ENCODE measurements around the gene REXO2.

Gene REXO2

DNA sequence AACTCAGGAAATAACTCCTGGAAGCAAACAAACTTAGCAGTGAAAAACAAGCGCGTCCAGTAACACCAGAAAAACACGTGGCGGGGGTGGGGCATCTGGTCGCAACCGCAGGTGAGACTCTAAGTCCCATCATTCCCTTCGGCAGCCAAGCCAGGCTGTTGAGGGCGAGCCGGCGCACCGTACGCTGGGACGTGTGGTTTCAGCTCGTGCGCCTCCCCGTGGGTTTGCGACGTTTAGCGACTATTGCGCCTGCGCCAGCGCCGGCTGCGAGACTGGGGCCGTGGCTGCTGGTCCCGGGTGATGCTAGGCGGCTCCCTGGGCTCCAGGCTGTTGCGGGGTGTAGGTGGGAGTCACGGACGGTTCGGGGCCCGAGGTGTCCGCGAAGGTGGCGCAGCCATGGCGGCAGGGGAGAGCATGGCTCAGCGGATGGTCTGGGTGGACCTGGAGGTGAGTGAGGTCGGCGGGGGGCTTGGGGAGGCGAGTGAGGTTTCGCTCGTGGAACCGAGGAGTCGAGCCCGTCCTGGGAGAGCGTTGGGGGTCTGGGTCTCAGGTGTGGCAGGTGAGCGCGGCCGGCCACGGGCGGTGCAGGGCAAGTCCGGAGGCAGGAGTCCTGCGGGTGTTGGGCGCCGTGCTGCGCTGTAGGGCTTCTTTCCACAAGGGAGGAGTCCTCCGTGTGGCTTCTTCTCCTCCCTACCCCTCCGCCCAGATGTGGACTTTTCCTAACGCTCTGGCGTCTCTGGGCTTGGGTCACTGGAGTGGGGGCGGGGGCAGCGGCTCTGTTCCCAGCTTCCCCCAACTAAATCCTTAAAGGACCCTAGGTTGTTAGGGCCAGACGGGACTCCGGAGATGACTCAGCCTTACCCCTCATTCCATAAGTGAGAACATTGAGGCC lies at the start of gene REXO2:
Gene REXO2 (plus strand): TSS at position 239 of the 892 bp plus-strand sequence. CDS start 62 bp downstream, at position 301.
- peak; percentile 94 for DNase-seq

DNA sequence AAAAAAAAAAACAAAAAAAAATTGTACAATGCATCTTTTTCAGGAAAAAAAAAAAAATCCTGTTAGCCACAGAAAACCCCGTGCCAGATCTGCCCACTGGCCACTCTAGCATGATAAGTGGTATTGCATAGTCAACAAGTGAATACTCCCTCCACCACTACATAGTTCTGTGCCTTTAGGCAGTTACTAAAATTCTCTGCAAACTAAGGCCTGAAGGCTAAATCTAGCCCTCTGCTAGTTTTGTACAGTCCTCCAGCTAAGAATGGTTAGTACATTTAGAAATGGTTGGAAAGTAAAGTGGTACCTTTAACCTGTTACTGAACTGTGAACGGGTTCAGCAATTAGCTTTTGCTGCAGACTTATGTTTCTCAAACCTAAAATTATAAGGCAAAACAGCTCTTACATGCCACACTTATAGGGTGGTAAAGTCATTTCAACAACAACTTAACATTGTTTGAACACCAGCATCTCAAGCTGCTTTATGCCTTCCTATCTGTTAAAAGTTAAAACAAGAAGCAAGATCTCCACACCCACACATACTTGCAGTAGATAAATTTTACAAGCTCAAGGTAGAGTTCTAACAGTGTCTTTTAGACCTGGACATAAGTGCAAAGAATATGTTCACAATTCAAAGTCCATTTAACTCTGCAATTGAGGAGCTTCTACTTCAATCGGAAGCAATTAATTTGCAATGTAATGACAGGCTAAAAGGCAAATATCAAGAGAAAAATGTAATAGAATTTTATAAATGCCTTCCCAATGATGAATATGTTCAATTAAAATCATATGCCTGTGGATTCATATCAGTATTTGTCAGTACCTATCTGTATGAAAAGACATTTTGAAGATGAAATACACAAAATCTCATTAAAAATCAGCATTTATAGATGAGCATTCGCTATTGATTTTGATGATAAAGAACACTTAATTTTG lies 46.3 kb upstream of the REXO2 start:
- DNase-seq = no peak

DNA sequence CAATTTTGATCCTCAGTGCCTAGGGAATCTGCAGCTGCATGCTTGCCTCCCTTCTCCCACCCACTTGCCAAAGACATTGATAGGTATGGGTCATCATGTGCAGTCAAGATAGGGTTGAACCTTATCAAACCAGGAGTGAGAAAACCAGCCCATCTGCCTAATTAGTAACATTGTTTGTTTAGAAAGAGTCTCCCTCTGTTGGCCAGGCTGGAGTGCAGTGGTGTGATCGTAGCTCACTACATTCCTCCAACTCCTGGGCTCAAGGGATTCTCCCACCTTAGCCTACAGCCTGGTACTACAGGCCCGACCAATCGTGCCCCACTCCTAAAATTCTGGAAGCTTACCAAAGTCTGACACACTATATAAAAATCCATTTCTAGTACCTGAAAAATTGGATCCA lies 43.5 kb upstream of the REXO2 start:
- no peak for DNase-seq

DNA sequence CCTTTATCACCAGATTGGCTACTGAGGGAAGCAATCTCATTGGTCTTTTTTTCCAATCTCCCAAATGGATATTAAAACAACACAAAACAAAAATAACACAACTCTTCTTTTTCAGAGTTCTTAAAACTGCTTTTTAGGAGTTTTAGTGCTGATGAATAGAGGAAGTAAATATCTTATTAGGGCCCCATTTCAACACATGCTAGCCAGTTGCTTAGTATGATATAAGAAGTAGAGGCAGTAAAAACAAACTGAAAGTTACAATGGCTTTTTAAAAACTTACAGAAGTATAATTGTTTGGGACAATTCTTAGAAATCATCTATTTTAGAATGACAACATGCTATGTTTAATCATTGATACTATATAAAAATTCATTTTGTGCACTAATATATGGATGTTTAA lies 42.4 kb upstream of the REXO2 start:
- no peak for DNase-seq

DNA sequence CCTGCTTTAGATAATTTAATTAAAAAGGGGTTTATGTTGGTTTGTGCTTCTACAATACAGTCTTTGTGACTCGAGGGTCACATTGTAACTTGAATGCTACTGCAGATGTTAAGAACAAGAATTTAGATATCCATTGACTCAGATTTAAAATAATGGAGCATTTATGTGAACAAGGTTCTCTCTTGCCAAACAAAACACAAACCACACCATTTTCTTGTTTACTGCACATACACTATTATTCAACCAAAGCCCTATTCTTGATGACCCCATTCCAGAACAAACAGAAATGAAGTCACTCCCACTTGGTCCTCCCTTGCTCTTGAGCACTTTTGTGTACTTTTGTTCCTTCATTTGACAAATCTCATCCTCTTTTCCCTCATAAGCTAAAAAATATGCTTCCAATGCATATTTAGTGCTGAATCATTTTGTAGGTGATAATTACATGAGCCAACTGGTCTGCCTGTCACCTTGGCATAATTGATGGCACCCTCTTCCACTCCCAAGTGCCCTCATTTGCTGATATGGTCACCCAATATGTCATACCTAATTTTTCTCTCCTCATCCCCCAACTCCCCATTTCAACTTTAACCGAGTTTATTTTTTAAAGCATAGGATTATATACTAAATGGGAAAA lies 41.8 kb upstream of the REXO2 start:
- no peak for DNase-seq

DNA sequence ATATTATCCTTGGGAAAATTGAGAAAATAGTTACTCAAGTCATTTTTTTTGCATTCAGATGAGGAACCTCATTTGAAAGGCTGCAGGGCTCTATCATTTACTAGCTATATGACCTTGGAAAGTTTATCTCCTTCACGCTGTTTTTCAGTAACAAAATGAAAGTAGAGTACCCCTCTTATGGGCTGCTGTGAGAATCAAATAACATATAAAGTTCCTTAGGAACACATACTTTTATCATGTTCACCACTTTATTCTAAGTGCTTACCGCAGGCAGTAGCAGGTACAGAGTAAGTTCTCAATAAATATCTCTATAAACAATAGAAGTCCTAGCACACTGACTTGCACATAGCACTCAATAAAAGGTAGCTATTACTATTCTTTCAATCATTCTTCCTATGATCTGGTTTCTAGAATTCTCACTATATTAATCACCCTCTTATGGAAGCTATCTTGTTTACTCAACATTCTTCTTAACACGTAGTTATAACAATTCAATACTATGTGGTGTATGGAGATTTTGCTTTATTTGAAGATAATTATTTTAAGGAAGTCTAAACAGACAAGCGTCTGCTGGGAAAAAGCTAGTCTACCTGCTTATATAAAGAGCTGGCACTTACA lies 40.9 kb upstream of the REXO2 start:
- DNase-seq = no peak

DNA sequence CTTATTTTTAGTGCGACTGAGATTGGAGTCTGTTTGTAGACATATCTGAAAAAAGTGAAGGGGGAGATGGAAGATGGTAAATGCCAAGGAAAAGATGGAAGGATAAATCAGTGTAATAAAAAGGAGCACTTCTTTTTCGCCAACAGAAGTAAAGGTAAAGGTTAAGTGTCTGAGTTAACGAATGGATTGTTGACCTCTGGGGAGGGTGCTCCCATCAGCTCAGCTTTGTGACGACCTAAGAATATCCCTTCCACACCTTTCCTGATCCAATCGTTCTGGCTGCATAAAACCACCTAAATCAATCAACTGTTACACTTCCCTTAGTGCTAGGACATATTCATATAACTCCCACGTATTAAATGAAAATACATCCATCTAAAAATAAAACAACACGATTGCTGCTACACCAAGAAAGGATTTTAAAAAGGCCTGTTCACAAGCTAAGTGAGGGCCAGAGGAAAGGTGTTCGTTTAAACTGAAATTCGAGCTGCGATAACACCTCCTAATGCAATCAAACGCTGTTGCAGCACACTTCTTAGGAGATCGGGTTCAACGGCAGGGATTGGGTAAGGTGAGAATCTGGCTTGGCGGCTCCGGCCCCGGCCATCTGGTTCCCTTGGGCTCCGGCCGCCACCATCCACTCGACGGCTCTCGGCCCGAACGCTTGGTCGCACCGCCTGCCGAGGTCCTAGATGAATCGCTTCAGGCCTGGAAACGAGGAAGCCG lies 39.6 kb upstream of the REXO2 start:
- DNase-seq = no peak

DNA sequence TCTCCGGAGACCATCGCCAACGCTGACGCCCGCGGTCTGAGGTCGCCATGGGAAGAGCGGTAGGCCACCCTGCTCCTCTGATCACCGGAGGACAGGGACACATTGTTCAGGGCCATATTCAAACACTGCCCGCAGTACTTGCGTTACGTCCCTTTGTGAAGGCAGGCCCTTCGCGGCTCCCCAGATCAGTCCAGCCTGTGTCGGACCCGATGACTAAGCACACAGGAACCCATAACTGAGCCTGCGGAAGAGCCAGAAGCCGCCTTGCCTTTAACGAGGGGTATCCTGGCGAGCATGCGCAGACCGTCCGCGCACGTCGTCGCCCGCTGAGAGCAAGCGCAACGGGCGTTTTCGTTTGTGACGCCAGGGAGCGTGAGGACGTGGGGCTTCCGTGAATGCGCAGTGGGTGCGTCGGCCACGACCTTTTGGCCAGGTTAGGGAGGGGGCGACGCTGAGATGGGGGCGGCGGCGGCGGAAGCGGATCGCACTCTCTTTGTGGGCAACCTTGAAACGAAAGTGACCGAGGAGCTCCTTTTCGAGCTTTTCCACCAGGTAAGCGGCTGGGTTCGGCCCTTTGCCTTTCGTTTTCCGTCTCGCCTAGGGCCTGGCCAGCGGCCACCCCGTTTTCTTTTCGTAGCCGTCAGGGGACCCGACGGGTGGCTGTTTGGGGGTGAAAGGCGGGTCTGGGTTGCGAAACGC lies 38.9 kb upstream of the REXO2 start, which contains the start of the genes C11orf71 and RBM7:
Gene C11orf71 (minus strand): TSS at position 296 of the 699 bp plus-strand sequence. CDS start 180 bp downstream, at position 116.
Gene RBM7 (plus strand): TSS at position 451 of the 699 bp plus-strand sequence. CDS start 6 bp downstream, at position 457.
- peak; percentile 98 for DNase-seq

DNA sequence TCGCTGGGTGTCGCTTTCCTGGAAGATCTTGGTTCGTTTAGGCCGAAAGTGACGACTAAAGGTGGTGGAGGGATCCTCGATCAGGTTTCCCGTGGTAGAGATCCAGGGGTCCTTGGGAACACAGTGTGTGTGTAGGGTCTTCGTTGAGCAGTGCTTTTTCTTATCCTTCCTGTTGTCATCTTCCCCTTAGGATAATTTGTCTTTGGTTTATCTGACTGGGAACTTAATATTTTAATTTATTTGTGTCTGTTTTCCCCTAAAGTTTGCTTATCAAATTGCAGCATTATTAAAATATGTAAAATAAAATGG lies 38.4 kb upstream of the REXO2 start:
- DNase-seq = no peak

DNA sequence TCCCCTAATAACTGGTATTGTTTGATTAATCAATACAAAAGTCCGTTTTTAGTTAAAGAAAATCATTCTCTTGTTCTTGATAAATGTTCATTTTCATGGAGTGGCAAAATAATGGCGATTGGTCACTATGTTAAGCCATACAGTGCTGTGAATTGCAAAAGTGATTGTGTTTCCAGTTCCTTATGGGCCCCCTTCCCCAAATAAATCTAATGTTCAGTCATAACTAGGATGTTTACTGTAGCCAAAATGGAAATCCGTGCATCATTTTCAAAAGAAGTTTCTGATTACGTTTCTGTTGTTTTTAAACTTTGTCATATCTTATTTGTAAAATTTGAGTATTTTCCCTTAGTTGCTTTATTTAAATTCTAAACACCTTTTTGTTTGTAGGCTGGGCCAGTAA lies 38.0 kb upstream of the REXO2 start:
- DNase-seq = no peak

DNA sequence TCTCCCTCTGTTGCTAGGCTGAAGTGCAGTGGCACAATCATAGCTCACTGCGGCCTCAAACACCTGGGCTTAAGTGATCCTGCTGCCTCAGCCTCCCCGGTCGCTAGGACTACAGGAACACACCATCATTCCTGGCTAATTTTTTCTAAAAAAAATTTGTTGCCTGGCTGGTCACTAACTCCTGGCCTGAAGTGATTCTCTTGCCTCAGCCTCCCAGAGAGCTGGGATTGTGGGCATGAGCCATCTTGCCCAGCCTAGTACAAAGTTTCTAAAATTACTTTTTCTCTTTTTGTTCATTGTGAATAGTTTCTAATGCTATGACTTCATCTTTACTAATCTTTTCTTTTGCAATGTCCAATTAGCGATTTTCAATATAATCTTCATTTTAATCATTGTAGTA lies 26.3 kb upstream of the REXO2 start:
- no peak for DNase-seq

DNA sequence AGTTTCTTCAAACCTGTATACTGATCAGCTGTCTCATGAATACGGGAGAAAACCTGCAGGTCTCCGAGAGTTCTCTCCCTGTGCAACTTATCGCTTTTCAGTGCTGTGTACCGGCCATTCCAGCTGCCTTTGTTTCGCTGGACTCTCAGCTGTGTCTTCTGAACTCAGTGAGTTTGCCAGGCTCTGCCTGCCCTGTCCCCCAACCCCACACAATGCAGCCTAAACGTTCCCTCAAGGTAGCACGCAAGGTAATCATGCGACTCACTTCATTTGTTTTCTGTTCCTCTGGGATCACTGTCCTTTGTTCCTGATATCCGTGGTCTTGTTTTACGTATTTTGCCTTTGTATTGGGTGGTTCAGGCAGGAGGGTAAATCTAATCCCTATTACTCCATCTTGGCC lies 25.3 kb upstream of the REXO2 start:
- DNase-seq = no peak

DNA sequence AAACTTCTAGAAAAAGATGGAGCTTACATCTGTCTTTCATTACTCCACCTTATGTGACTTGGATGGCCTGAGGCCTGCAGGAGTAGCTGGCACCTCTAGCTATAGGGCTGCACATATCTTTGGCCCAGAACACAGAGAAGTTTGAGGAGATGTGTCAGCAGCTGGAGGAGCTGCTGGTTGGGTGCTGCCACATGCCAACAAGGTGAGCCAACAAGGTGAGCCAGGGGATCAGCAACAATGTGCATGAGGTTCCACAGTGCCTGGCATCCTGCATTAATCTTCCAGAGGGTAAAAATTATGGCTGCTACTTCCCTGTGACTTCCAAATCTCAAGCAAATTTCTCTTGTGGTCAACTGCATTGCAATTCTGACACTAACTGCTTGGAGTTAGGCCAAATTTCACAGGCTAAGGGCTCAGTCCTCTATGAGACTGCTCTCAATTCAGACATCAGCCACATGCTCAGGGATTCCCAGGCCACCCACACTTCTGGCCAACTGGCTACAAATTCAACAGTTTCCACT lies 22.8 kb upstream of the REXO2 start:
- DNase-seq = no peak

DNA sequence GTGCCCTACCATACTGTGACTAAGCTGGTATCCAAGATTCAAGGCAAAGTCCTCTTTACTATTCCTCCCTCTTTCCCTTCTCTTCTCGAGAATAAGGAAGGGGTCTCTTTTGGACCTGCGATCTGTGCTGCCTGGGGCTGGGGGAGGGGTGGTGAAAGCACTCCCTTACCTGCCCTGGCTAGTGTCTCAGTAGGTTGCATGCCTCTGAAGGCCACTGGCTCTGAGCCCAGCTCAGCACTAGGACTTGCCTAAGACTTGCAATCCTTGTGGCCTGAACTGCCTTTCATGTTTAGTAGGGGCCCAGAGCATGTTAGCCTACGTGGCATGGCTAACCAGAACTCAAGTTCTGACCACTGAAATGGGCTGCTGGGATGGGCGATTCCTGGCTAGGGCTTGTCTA lies 13.0 kb upstream of the REXO2 start:
- no peak for DNase-seq

DNA sequence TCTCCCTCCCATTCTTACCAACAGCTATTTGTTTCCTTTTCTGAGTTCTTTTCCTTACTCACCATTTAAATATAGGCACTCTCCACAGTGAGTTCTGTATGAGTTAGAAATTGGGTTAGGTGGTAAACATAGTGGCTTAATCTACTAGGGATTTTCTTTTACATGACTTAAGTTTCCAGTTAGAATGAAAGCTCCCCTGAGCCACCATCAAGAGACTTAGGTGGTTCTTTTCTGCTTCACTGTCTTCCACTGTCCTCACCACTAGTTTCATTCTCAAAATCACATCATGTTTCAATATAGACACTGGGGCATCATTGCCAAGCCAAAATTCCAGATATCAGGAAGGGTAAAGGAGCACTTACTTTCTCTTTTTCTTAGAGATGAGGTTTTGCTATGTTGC lies 9.0 kb upstream of the REXO2 start:
- no peak for DNase-seq

DNA sequence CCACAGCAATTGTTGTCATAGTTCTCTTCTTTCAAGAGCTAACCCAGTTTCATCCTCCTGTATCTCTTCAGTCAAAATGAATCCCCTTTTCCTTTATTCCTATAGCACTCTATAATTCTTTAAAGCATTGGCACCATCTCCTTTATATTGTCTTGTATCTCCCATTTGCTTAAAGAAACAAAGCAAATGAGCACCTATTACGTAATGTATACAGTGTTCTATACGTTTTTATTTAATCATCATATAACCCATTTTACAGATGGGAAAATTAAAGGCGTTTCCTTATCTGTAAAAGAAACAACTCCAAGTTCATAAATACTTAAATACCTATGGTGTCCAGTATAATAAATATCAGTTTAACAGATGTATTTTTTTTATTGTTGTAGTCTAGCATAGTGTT lies 6.4 kb upstream of the REXO2 start:
- DNase-seq = no peak

DNA sequence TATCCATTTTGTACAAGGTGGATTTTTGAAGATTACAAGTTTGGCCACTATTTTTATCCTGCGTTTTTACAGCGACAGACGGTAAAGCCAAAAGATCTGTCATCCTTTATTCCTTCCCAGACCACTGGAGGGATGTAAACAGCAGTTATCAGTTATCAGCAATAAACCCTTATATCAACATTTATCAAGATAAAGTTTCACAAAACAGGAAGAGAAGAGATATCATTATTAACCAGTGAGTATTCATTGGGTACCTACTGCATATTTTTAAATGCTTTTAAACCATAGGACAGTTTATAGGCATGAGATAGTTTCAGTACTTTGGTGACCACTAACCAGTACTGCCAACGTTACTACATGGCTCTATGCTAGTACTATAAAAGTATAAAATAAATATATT lies 5.9 kb upstream of the REXO2 start:
- no peak for DNase-seq

DNA sequence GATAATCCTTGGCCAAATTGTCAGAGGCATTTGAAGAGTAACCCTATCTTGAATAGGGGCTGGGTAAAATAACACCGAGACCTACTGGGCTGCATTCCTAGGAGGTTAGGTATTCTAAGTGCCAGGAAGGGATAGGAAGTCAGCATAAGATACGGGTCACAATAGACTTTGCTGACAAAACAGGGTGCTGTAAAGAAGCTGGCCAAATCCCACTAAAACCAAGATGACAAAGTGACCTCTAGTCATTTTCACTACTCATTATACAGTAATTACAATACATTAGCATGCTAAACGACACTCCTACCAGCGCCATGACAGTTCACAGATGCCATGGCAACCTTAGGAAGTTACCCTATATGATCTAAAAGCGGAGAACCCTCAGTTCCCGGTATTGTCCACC lies 964 bp upstream of the REXO2 start:
- no peak for DNase-seq

DNA sequence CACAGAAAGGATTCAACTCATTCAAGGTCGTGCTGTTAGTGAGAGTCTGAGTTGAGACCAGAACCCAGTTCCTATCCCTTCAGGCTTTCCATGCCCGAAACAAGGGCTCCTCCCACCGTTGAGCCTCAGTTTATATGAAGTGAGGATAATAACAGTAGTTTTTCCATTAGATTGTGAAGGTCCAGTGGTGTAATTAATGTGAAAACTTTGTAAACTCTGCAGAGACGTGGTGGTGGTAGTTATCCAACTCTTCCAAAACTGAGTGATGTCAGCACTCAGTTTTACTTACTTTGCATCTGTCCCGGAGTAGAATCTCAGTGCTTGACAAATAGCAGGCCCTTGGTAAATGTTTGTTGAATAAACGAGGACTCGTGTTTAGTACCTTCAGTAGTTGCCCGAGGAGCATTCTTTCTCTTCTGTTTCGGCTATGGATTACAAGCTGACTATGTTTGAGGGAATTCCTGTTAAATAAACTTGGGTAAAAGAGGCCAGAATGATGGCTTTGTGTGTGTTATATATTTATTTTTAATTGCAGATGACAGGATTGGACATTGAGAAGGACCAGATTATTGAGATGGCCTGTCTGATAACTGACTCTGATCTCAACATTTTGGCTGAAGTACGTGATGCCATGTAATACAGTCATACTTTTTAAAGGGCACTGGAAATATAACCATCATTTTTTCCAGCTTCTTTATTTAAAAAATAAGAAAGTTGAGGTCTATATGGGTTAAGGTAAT lies 1.0 kb downstream of the REXO2 start:
- DNase-seq = no peak

DNA sequence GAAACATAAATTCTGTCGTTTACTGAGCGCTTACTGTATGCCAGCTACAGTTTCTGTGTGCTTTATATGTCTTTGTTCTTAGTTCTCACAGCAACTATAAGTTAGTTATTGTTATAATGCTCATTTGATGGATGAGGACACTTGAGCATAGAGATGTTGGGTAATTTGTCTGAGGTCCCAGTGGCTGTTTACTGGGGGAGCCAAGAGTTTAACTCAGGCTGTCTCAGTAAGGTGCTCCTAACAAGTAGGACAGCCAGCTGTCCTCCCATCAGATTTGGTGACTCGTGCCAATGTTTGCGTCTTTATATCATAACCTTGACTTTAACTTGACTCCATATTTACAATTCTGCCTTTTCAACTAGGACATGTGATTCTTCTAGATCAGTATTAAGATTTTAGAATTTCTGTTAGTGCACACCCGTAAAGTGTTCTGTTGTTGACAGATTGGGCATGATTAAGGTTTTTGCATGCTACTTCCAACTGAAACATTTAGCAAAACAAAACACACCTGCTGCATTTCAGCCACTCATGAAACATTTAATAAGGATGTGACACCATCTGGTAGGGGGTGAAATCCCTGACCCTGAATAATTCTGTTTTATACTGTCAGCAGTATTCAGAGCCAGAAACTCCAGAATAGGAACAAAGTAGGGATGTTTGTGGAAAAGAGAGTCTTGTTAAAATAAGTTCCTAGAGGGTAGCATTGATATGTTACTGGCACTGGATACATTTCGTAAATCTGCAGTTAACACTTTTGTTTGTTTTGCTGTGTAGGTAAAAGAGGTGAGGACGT lies 1.9 kb downstream of the REXO2 start:
- DNase-seq = no peak

All from activated CD4-positive, alpha-beta T cell treated with anti-CD3 and anti-CD28 coated beads, Interleukin-2, amount 50 U/mL, for 4 hours (primary cell).